Fibroblast of mammary gland (primary cell): ENCODE measurements around the gene TMCC2.

Experiments
- DNase-seq: peaks from one replicate; pipeline ENCODE4 v3.0.0-alpha.2; 2010; ENCODE audit warnings: low read depth
- H3K4me3 ChIP-seq: 2 replicates; pipeline ENCODE4 v1.5.1; 2011; ENCODE audit warnings: low read depth, mild to moderate bottlenecking, low read length, moderate library complexity; ENCODE audit not compliant: control insufficient read depth
- CTCF ChIP-seq: conservative IDR thresholded peaks from 2 replicates; pipeline ENCODE4 v1.5.1; 2011; ENCODE audit warnings: low read depth, low read length, inconsistent platforms; ENCODE audit not compliant: control insufficient read depth, insufficient read depth

TMCC2 gene

GRCh38 chr1:205271745-205272144 lies 44.0 kb downstream of the TMCC2 start:
- no peak overlapping the region for H3K4me3 ChIP-seq
- DNase-seq, result no peak
- no peak for TF ChIP-seq CTCF

- TF ChIP-seq CTCF, result no peak
- no peak for DNase-seq
- H3K4me3 ChIP-seq, result no peak overlapping the region
Observed at GRCh38 chr1:205272536-205272935, 44.8 kb downstream of the TMCC2 start.

DNA sequence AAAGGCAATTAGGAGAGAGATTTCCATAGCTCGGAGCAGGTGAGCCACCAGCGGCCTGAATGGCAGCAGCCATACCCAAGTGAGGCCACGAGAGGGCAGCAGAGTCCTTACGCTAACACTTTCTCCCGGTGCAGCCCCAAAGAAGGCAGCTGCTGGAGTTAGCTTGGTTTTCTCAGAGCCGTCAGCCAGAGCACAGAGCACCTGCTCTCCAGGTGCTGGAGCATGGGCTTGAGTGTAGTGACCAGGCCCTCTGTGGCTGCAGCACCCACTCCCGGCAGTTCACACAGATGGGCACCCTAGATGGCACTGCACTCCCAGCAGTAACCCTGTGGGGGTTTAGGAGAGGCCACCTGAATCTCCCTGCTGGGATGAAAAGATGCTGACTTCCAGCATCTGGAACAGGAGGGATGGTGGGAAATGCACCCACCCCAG lies 45.8 kb downstream of the TMCC2 start:
- TF ChIP-seq CTCF, result peak; percentile 98
- H3K4me3 ChIP-seq, result no peak overlapping the region
- peak; percentile 70 for DNase-seq

GRCh38 chr1:205274041-205274691 lies 46.4 kb downstream of the TMCC2 start:
- no peak overlapping the region for H3K4me3 ChIP-seq
- DNase-seq, result no peak
- TF ChIP-seq CTCF, result no peak

DNA sequence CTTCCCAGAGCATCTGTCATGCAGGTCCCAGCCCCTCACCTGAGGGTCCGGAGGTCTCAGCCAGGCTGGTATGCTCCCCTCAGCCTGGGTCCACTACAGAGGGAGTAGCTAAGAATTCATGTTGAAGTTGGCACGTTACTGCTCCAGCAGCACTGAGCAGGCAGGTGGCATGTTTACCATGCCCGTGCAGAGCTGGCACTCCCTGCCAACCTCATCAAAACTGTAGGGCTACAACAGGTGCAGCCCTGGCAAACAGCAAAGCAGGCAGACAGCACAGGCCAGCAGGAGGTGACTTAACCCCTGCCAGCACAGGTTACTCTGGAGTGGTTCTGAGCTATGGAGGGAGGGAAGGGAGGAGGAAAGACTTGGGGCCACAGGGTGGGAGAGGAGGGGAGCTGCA lies 47.4 kb downstream of the TMCC2 start:
- H3K4me3 ChIP-seq, result no peak overlapping the region
- TF ChIP-seq CTCF, result no peak
- DNase-seq, result no peak

GRCh38 chr1:205275916-205276688 lies 48.4 kb downstream of the TMCC2 start:
- no peak for TF ChIP-seq CTCF

GRCh38 chr1:205276689-205277065 lies 48.9 kb downstream of the TMCC2 start:
- no peak for TF ChIP-seq CTCF
- no peak for DNase-seq
- no peak overlapping the region for H3K4me3 ChIP-seq

More at GRCh38 chr1:205275916-205276688, 48.4 kb downstream of the TMCC2 start:
- no peak overlapping the region for H3K4me3 ChIP-seq
- DNase-seq, result no peak
